ENCODE results near the gene ZNF287.

Gene ZNF287

DNA sequence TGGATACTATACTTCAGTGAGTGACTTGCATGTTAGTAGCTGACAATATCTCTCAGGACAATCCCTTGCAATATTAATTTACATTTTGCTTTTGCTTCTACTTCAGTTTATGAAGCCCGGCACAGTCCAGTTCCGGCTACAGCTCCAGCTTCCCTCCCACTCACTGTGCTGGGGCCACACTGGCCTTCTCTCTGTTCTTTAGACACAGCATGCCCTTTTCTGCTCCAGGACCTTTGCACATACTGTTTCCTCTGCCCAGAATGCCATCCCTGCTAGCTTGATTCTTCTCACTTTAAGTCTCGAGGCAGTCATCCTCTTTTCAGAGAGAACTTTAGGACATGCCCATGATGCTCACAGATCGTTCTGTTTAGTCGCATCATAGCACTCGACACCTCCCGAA is 51.5 kb downstream of the ZNF287 start:
- FAIRE-seq, result no peak

DNA sequence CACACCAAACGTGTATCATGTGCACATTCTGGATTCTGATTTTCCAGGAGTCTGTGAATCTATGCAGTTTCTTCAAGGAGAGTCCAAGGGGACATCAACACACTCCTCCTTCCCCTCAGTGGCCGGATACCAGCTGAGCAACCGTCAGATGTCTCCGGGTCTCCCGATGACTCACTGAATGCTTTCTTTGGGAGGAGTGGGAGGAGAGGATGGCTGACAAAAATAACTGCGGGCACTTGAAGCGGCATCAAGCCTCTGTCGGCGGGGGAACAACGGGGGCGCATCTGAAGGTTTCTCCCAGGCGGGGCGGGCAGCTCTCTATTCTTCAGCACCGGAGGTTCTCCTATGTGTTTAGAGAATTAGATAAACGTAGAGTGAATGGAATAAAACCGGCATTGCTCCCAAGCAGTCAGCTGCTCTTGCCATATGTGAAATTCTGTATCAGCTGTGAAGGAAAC is 52.4 kb downstream of the ZNF287 start:
- DNase-seq (ENCODE audit: insufficient read length, low spot score) (no peak), FAIRE-seq (no peak)

More for the DNA sequence above, 51.5 kb downstream of the ZNF287 start:
- no peak for DNase-seq (ENCODE audit: insufficient read length, low spot score)

- no peak for FAIRE-seq
- DNase-seq (ENCODE audit: insufficient read length, low spot score), result no peak
Observed at GRCh38 chr17:16515933-16516332, 53.1 kb downstream of the ZNF287 start.

DNA sequence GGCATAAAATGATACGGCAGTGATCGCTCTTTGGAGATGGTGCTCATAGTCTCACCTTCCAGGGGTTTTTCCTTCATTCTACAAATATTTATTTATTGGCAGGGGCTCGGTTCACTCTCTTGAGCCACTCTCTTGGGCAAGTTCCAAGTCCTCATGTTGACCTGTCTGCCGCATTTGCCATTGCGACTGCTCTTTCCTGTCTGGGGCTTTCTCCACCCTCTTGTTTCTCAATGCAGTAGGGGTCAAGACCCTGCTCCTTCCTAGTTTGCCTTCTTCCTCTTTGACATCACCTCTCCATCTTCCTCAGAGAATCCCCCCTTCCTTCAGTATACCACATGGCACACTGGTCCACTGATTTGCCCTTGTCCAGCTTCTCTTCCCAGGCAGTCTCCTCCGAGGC is 55.1 kb downstream of the ZNF287 start:
- DNase-seq (ENCODE audit: insufficient read length, low spot score) (no peak), FAIRE-seq (no peak)

- DNase-seq (ENCODE audit: insufficient read length, low spot score) (no peak), FAIRE-seq (no peak)
Observed at GRCh38 chr17:16512011-16512410, 57.0 kb downstream of the ZNF287 start.

- DNase-seq (ENCODE audit: insufficient read length, low spot score), result no peak
- FAIRE-seq, result no peak
Observed at GRCh38 chr17:16511593-16511992, 57.4 kb downstream of the ZNF287 start.

- FAIRE-seq (no peak), DNase-seq (ENCODE audit: insufficient read length, low spot score) (no peak)
Observed at GRCh38 chr17:16507918-16508533, 61.0 kb downstream of the ZNF287 start.

DNA sequence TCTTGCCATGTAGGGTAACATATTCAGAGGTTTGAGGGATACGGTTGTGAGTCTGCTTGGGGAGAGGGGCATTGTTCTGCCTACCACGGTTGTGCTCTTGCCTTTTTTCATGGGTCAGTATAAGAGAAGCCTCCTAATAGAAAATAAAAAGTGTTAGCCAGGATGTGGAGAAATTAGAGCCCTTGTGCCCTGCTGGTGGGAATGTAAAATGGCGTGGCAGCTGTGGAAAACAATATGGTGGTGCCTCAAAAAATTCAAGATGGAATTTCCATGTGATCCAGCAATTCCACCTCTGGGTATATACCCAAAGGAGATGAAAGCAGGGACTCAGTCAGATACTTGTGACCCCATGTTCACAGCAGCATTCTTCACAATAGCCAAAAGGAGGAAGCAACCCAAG is 62.8 kb downstream of the ZNF287 start:
- FAIRE-seq (no peak), DNase-seq (ENCODE audit: insufficient read length, low spot score) (no peak)

- DNase-seq (ENCODE audit: insufficient read length, low spot score) (no peak), FAIRE-seq (no peak)
Observed at GRCh38 chr17:16504984-16505383, 64.0 kb downstream of the ZNF287 start.
